Measurements from ENCODE around the gene TMEM94.
"Not testable (repeated sequence)": the region's sequence is repeated elsewhere in the genome, so short reads cannot be mapped to it uniquely, and the experiment has no call there.

The TMEM94 gene

GRCh38 chr17:75477490-75477862, 21.0 kb downstream of the TMEM94 start:
- DNase-seq, result not testable (repeated sequence)

- DNase-seq, result no peak
Observed at GRCh38 chr17:75478508-75478907, 22.1 kb downstream of the TMEM94 start.

GRCh38 chr17:75480281-75480680, 23.8 kb downstream of the TMEM94 start:
- no peak for DNase-seq

- no peak for DNase-seq
Observed at GRCh38 chr17:75481194-75482068, 25.0 kb downstream of the TMEM94 start.

- no peak for DNase-seq
Observed at GRCh38 chr17:75482098-75482942, 25.9 kb downstream of the TMEM94 start.

GRCh38 chr17:75485688-75486087, 29.3 kb downstream of the TMEM94 start:
- no peak for DNase-seq

GRCh38 chr17:75486151-75486550, 29.7 kb downstream of the TMEM94 start:
- DNase-seq, result no peak

- DNase-seq, result no peak
Observed at GRCh38 chr17:75486951-75487350, 30.5 kb downstream of the TMEM94 start.

- DNase-seq, result no peak
Observed at GRCh38 chr17:75487351-75488070, 31.1 kb downstream of the TMEM94 start.

- DNase-seq, result no peak
Observed at GRCh38 chr17:75488693-75489510, 32.5 kb downstream of the TMEM94 start.

- no peak for DNase-seq
Observed at GRCh38 chr17:75489511-75489955, 33.1 kb downstream of the TMEM94 start.

- no peak for DNase-seq
Observed at GRCh38 chr17:75490173-75490743, 33.8 kb downstream of the TMEM94 start.

- no peak for DNase-seq
Observed at GRCh38 chr17:75490953-75491649, 34.7 kb downstream of the TMEM94 start.

GRCh38 chr17:75491680-75492079, 35.2 kb downstream of the TMEM94 start:
- DNase-seq, result no peak

- DNase-seq, result no peak
Observed at GRCh38 chr17:75492555-75493168, 36.2 kb downstream of the TMEM94 start.

- no peak for DNase-seq
Observed at GRCh38 chr17:75493476-75494129, 37.2 kb downstream of the TMEM94 start.

GRCh38 chr17:75494326-75494877, 38.0 kb downstream of the TMEM94 start:
- no peak for DNase-seq

- DNase-seq, result no peak
Observed at GRCh38 chr17:75496005-75496404, 39.6 kb downstream of the TMEM94 start.

GRCh38 chr17:75498039-75498725, 41.7 kb downstream of the TMEM94 start:
- no peak for DNase-seq

Measured in COR-L47 (cell line).